Measurements from ENCODE around the gene SLC38A11. TPM values are rescaled to one million over a fixed set of nuclear protein-coding genes. Genes with fewer than 3 reads are reported as not detected.

Gene SLC38A11
- total and polyA plus RNA-seq, 3 donors from 2014 or later = 0.58 to 5.9 (median 1.2) TPM

DNA sequence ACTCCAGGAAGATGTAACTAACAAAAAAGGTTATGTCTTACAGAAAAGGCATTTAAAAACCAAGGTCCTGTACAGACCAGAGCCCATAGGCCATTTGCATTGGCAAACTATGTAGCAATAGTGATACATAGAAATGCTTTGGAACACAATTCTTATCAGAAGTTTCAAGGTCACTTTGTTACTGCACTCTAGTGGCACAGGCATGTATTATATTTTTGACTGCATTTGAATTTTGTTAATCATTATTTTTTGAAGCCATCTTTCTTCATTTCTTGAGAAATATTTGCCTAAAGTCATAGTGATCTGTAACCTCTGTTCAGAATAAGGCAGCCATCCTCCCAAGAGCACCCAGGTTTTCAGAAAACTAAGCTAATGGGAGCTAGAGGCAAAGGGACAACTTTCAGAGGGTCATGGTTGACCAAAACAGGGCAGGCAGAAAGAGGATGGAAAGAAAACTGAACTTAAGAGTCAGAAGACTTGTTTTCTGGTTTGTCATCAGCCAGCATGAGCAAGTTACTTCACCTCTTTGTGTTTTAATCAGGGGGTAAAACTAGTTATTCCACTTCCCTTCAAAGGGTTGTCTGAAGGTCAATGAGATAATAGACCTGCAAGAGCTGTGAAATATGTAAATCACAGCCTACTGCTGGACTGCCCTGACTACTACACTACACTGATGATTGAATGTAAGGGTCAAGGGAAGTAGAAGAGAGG, 41.5 kb downstream of the SLC38A11 start:
- Histone ChIP-seq H3K27me3 (no peaks in the 10 kb centered on the region), H3K4me1 (peaks cover 21% of the 10 kb centered on the region), H3K4me3 (no peak overlapping the region), H3K36me3 (ENCODE audit: low read depth, missing control alignments) (no peaks in the 10 kb centered on the region), H3K9me3 (no peaks in the 10 kb centered on the region), H3K27ac (no peak overlapping the region)
- TF ChIP-seq POLR2A (IDR thresholded peaks at IDR 0.05) (no peak), CTCF (IDR thresholded peaks at IDR 0.05) (peak in 2 of 3 experiments; percentile 23 to 33)
- DNase-seq = no peak
- intact Hi-C loops (cut with DNase I; ENCODE audit: low total_unique reads) = loop anchor here (5.0 kb wide), 1 partner anchor 176 kb away; no protein-coding TSS in a partner anchor

GRCh38 chr2:164913011-164913410, 42.3 kb downstream of the SLC38A11 start:
- Histone ChIP-seq H3K4me1 (peaks cover 21% of the 10 kb centered on the region), H3K27ac (no peak overlapping the region), H3K36me3 (ENCODE audit: low read depth, missing control alignments) (no peaks in the 10 kb centered on the region), H3K9me3 (no peaks in the 10 kb centered on the region), H3K4me3 (no peak overlapping the region), H3K27me3 (no peaks in the 10 kb centered on the region)
- DNase-seq = no peak
- TF ChIP-seq POLR2A (IDR thresholded peaks at IDR 0.05) = no peak
- TF ChIP-seq CTCF (IDR thresholded peaks at IDR 0.05) = no peak
- intact Hi-C loops (cut with DNase I; ENCODE audit: low total_unique reads) = loop anchor here (5.0 kb wide), 1 partner anchor 176 kb away; no protein-coding TSS in a partner anchor
- WGBS, 2 donors = 85 to 87% methylated on average over 4 of the region's 4 CpGs

GRCh38 chr2:164911832-164912231, 43.5 kb downstream of the SLC38A11 start:
- no peaks in the 10 kb centered on the region for H3K36me3 ChIP-seq (ENCODE audit: low read depth, missing control alignments)
- no peak overlapping the region for H3K4me3 ChIP-seq
- intact Hi-C loops (cut with DNase I; ENCODE audit: low total_unique reads) = loop anchor here (5.0 kb wide), 1 partner anchor 175 kb away; no protein-coding TSS in a partner anchor
- H3K27ac ChIP-seq = no peak overlapping the region
- H3K4me1 ChIP-seq = peaks cover 21% of the 10 kb centered on the region
- no peak for TF ChIP-seq CTCF (IDR thresholded peaks at IDR 0.05)
- no peak for TF ChIP-seq POLR2A (IDR thresholded peaks at IDR 0.05)
- no peak for DNase-seq
- no peaks in the 10 kb centered on the region for H3K9me3 ChIP-seq
- 86 to 88% methylated on average over 1 of the region's 1 CpG for WGBS, 2 donors
- H3K27me3 ChIP-seq = no peaks in the 10 kb centered on the region

DNA sequence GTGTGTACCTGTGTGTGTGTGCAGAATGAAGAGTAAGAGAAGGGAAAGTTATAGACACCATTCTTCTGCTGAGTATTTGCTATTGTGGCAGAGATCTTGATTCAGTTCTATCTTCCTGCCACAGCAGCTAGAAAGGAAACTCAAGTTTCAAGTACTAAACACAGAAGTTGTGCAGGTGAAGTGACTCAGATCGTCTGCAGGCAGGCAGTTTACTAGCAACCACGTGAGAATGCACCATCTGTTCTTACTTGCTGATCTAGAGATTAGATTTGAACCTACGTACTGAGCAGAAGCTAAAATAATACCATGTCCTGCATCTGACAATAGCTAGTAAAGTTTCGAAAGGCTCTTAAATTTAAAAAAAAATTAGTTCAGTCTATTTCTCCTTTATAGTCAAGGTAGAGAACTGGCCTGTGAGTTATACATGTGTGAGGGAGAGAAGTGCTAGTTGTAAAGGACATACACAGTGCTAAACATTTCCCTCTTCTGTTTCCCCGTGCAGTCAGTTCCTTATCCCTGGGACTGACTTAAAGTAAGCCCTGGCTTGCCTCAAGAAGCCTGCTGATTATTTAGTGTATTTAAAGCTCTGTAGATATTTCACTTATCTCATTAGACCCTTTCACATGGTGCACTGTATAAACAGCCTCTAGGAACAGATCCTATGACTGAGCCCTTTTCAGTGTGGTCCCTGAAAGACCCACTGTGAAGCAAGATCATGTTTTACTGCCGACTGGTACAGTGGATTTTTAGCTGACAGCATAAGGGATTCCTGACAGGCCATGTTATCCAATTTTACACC, 45.0 kb downstream of the SLC38A11 start:
- no peak for DNase-seq
- Histone ChIP-seq H3K4me3 (no peak overlapping the region), H3K36me3 (ENCODE audit: low read depth, missing control alignments) (no peaks in the 10 kb centered on the region), H3K9me3 (no peaks in the 10 kb centered on the region), H3K4me1 (peaks cover 21% of the 10 kb centered on the region), H3K27ac (no peak overlapping the region), H3K27me3 (no peaks in the 10 kb centered on the region)
- no peak for TF ChIP-seq CTCF (IDR thresholded peaks at IDR 0.05)
- TF ChIP-seq POLR2A (IDR thresholded peaks at IDR 0.05) = no peak
- WGBS, 2 donors = 47 to 52% methylated on average over 6 of the region's 6 CpGs
- intact Hi-C loops (cut with DNase I; ENCODE audit: low total_unique reads) = loop anchor here (5.0 kb wide), 1 partner anchor 173 kb away; no protein-coding TSS in a partner anchor

Data from testis (tissue), 3 donors.